BJ (cell line): ENCODE data around the gene ZNF213. TPM values are rescaled to one million over a fixed set of nuclear protein-coding genes. Genes with fewer than 3 reads are reported as not detected.
"Not testable (repeated sequence)": the region's sequence is repeated elsewhere in the genome, so short reads cannot be mapped to it uniquely, and the experiment has no call there.

Source experiments
- CTCF ChIA-PET: fragments of 350-600 bp; formaldehyde crosslinking; extraction: SDS; loops from one replicate; lab custom pipeline; 2021; ENCODE audit warnings: antibody characterized with exemption, inconsistent platforms; lab: Yijun Ruan, JAX
- POLR2A ChIA-PET: fragments of 300-600 bp; sonication (Branson Sonifier 250); formaldehyde crosslinking; extraction: SDS; loops from one replicate; lab custom pipeline; 2021; ENCODE audit warnings: antibody characterized with exemption; lab: Charles Lee
- DNase-seq: peaks from one replicate; pipeline ENCODE4 v3.0.0-alpha.2; 2011; ENCODE audit warnings: low read depth
- H3K27me3 ChIP-seq: 2 replicates; pipeline ENCODE4 v1.6.0; 2011; ENCODE audit warnings: low read length; ENCODE audit not compliant: control insufficient read depth, insufficient read depth
- H3K36me3 ChIP-seq: 2 replicates; pipeline ENCODE4 v1.5.1; 2011; ENCODE audit warnings: low read length; ENCODE audit not compliant: control insufficient read depth, insufficient read depth
- H3K4me3 ChIP-seq: 2 replicates; pipeline ENCODE4 v1.5.1; 2011; ENCODE audit warnings: low read depth, mild to moderate bottlenecking, control low read depth, low read length
- CTCF ChIP-seq: IDR thresholded peaks from 2 replicates; pipeline ENCODE4 v1.5.1; 2011; ENCODE audit warnings: low read depth, mild to moderate bottlenecking, control low read depth, inconsistent platforms, low read length, moderate library complexity; ENCODE audit not compliant: insufficient read depth
- polyA plus RNA-seq: library from polyadenylated mRNA; depleted of rRNA; stranded (reverse); fragments of >200 nt; gene quantifications from 2 replicates; pipeline ENCODE4 v1.2.3, GENCODE V29; 2011

The ZNF213 gene
- polyA plus RNA-seq, 1 experiment = 0.77 TPM

GRCh38 chr16:3166505-3166886 lies 31.7 kb downstream of the ZNF213 start:
- Histone ChIP-seq H3K36me3 (no peaks in the 10 kb centered on the region), H3K4me3 (no peak overlapping the region), H3K27me3 (peaks cover 14% of the 10 kb centered on the region)
- TF ChIP-seq CTCF = no peak
- POLR2A ChIA-PET = no interaction called here
- CTCF ChIA-PET = interaction anchor here (0.6 to 1.4 kb wide), 12 partner anchors 9 to 133 kb away, joined by 3 to 8 read pairs (median 4); no protein-coding TSS in a partner anchor
- DNase-seq = no peak

GRCh38 chr16:3168729-3169128 lies 33.9 kb downstream of the ZNF213 start:
- CTCF ChIA-PET = interaction anchor here (1.0 to 3.8 kb wide), 7 partner anchors 10 to 136 kb away, joined by 3 to 15 read pairs (median 7); no protein-coding TSS in a partner anchor
- DNase-seq, H3K36me3 ChIP-seq, H3K4me3 ChIP-seq, POLR2A ChIA-PET: not testable (repeated sequence)
- H3K27me3 ChIP-seq = peaks cover 14% of the 10 kb centered on the region

GRCh38 chr16:3170440-3171180 lies 35.8 kb downstream of the ZNF213 start:
- Histone ChIP-seq H3K27me3 (peaks cover 17% of the 10 kb centered on the region), H3K4me3 (no peak overlapping the region), H3K36me3 (no peaks in the 10 kb centered on the region)
- DNase-seq = no peak
- no peak for TF ChIP-seq CTCF
- POLR2A ChIA-PET = no interaction called here
- CTCF ChIA-PET = interaction anchor here (0.6 to 3.8 kb wide), 5 partner anchors 11 to 167 kb away, joined by 3 to 15 read pairs (median 5); no protein-coding TSS in a partner anchor

GRCh38 chr16:3171181-3171854 lies 36.5 kb downstream of the ZNF213 start:
- TF ChIP-seq CTCF = no peak
- Histone ChIP-seq H3K4me3 (no peak overlapping the region), H3K36me3 (no peaks in the 10 kb centered on the region), H3K27me3 (peaks cover 17% of the 10 kb centered on the region)
- DNase-seq = no peak
- ChIA-PET POLR2A (no interaction called here), CTCF (interaction anchor here (1.1 to 3.8 kb wide), 3 partner anchors 11 to 112 kb away, joined by 3 to 15 read pairs (median 6); no protein-coding TSS in a partner anchor)

- Histone ChIP-seq H3K4me3 (no peak overlapping the region), H3K27me3 (peaks cover 16% of the 10 kb centered on the region), H3K36me3 (no peaks in the 10 kb centered on the region)
- DNase-seq = no peak
- ChIA-PET POLR2A (interaction anchor here (0.6 kb wide), 1 partner anchor 10 kb away, joined by 3 read pairs; no protein-coding TSS in a partner anchor), CTCF (interaction anchor here (0.7 to 2.2 kb wide), 2 partner anchors 10 to 12 kb away, joined by 3 to 6 read pairs; no protein-coding TSS in a partner anchor)
- TF ChIP-seq CTCF = no peak
Measured at GRCh38 chr16:3171855-3172593, 37.2 kb downstream of the ZNF213 start.
